PFSK-1 (cell line): ENCODE data around the gene IL13.

ENCODE experiments used
- FOXP2 ChIP-seq: optimal IDR thresholded peaks from 2 replicates; pipeline ENCODE3; 2011; ENCODE audit warnings: borderline replicate concordance, control low read depth, inconsistent platforms; ENCODE audit not compliant: insufficient read depth; ENCODE audit errors: extremely low read length, extremely low read depth
- POLR2AphosphoS5 ChIP-seq: IDR thresholded peaks from 2 replicates; pipeline ENCODE4 v1.6.1; 2012; ENCODE audit warnings: low read depth, mild to moderate bottlenecking, control low read depth, low read length, moderate library complexity
- SIN3A ChIP-seq: IDR thresholded peaks from 2 replicates; pipeline ENCODE4 v1.6.1; 2012; ENCODE audit warnings: mild to moderate bottlenecking, low read length, moderate library complexity, borderline replicate concordance; ENCODE audit not compliant: insufficient read depth
- TAF1 ChIP-seq: IDR thresholded peaks from 2 replicates; pipeline ENCODE4 v1.6.1; 2012; ENCODE audit warnings: low read length, control low read depth, borderline replicate concordance; ENCODE audit not compliant: insufficient read depth
- TF ChIP-seq, protein P1 (sequence below), 2 experiments: IDR thresholded peaks; 2 replicates each; pipeline versions ENCODE4 v1.6.1 to v1.8.0; 2011 to 2012; ENCODE audit warnings: low read depth in 2 of 2, low read length in 2 of 2, control low read depth in 1 of 2, inconsistent platforms in 1 of 2, mild to moderate bottlenecking in 1 of 2, moderate library complexity in 1 of 2; ENCODE audit not compliant: insufficient read depth in 1 of 2

DNA sequence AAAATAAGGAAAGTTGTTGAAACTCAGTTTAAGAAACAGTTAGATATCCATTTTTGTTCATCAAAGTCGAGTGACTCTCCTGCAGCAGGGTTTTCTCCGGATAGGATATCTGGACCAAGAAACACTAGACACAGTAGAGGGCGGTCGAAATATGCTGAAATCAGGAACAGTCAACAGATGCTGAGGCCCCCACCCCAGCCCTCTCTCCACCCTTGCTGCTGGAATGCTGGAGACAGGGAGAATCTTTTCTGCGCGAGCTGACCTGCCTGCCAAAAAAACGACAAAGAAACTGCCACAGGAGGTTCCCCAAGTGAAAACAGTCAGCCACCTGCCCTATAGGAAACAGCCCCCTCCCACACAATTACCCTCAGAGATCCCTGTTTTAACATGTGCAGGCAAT, 4.3 kb upstream of the IL13 start:
- TF ChIP-seq POLR2AphosphoS5 (no peak), SIN3A (no peak), TAF1 (no peak), FOXP2 (no peak)
- TF ChIP-seq, protein P1, sequence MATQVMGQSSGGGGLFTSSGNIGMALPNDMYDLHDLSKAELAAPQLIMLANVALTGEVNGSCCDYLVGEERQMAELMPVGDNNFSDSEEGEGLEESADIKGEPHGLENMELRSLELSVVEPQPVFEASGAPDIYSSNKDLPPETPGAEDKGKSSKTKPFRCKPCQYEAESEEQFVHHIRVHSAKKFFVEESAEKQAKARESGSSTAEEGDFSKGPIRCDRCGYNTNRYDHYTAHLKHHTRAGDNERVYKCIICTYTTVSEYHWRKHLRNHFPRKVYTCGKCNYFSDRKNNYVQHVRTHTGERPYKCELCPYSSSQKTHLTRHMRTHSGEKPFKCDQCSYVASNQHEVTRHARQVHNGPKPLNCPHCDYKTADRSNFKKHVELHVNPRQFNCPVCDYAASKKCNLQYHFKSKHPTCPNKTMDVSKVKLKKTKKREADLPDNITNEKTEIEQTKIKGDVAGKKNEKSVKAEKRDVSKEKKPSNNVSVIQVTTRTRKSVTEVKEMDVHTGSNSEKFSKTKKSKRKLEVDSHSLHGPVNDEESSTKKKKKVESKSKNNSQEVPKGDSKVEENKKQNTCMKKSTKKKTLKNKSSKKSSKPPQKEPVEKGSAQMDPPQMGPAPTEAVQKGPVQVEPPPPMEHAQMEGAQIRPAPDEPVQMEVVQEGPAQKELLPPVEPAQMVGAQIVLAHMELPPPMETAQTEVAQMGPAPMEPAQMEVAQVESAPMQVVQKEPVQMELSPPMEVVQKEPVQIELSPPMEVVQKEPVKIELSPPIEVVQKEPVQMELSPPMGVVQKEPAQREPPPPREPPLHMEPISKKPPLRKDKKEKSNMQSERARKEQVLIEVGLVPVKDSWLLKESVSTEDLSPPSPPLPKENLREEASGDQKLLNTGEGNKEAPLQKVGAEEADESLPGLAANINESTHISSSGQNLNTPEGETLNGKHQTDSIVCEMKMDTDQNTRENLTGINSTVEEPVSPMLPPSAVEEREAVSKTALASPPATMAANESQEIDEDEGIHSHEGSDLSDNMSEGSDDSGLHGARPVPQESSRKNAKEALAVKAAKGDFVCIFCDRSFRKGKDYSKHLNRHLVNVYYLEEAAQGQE (IDR thresholded peaks at IDR 0.05; ENCODE audit: insufficient read depth in 1 of 2, low read depth in 2 of 2, low read length in 2 of 2) = no peak
